ENCODE data around the gene PPM1H.
"Not testable (repeated sequence)": the region's sequence is repeated elsewhere in the genome, so short reads cannot be mapped to it uniquely, and the experiment has no call there.

The PPM1H gene

GRCh38 chr12:62760779-62761178 is 174.2 kb downstream of the PPM1H start:
- no peak for DNase-seq

GRCh38 chr12:62760341-62760740 is 174.6 kb downstream of the PPM1H start:
- DNase-seq, result not testable (repeated sequence)

DNA sequence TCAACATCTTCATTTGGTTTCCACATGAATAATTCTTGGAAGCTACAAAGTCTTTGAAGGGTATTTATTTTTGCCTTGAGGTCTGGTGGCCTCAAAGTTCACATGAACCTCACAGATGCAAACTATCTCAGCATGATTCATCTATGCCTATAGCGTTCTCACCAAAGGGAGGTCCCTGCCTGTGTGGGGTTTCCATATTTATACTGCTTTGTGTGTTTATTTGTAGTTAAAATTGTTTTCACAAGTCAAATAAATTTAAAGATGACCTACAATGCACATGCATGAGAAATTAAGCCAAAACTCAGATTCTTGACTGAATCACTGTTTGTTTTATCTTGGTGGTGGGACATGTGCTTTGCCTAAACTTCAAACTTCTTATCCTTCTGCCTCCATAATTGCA is 176.7 kb downstream of the PPM1H start:
- DNase-seq, result no peak

GRCh38 chr12:62757048-62757447 is 177.9 kb downstream of the PPM1H start:
- DNase-seq, result no peak

DNA sequence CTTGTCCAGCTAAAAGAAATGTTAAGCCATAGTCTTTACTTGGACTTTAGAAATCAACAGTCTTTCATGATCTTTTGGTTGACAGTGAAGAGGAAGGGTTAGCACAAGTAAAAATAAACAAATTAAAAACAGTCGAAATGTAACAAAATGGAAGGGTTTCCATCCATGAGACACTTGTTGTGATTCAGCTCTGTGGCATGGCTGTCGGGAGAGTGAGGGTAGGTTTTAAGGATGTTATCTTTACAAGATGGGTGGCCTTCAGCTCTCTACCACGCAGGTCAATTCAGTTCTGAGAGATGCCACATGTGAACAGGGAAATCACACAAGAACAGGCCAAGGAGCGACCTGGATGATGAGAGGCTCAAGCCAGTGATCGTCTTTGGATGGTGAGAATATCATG is 180.2 kb downstream of the PPM1H start:
- no peak for DNase-seq

GRCh38 chr12:62751810-62752155 is 183.2 kb downstream of the PPM1H start:
- no peak for DNase-seq

GRCh38 chr12:62750941-62751809 is 183.8 kb downstream of the PPM1H start:
- no peak for DNase-seq

DNA sequence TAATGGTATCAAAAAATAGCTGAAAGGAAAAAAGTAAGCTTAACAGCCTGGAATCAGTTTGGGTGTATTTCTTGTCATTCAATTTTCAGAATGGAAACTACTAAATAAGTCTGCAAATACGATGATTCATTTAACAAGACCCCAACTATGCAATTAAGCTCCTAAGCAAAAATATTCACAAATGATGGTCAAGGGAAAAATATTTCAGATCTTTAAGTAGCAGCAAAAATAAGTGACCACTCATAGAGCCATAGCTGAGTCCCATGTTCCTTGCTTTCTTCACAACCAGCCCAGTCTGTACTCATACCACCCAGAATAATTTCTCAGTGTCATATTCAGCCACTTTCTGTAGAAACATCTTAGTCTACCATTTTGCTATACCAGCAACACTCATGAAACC is 185.4 kb downstream of the PPM1H start:
- DNase-seq, result no peak

GRCh38 chr12:62748941-62749468 is 185.9 kb downstream of the PPM1H start:
- no peak for DNase-seq

- no peak for DNase-seq
These were observed 190.4 kb downstream of the PPM1H start for GRCh38 chr12:62744551-62744950.

DNA sequence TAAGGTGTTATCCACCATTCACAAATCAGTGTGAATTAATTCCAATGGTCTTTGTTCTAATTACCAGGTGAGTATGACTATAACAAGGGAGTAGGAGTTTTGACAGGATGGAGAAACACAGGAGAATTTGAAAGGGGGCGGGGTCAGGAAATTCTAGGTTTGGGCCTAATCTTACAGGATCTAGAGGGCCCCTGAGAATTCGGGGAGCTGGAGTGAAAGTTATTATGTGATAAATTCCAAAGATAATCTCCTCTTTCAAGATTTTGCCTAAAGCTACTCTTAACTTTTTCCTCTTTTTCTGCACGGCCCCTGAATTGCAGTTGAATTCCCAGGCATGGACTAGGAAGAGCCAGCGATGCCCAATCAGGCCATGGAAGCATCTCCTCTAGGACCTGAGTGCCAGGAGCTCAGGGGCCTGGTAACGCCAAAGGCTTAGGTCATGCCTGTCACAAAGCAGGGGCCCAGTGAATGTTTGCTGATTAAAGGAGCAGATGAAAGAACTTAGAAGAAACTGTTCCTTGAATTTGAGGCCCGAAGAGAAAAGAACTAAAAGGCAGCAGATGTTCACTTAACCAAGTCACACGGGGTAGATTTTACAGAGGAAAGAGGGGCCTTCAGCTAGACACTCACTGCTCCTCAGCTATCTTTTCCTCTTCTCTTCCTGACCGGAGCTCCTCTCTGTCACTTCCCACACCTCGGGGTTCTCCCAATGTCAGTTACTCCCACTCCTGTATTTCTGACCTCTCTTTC is 195.5 kb downstream of the PPM1H start:
- DNase-seq, result no peak

- DNase-seq, result no peak
These were observed 196.3 kb downstream of the PPM1H start for GRCh38 chr12:62738616-62739015.

DNA sequence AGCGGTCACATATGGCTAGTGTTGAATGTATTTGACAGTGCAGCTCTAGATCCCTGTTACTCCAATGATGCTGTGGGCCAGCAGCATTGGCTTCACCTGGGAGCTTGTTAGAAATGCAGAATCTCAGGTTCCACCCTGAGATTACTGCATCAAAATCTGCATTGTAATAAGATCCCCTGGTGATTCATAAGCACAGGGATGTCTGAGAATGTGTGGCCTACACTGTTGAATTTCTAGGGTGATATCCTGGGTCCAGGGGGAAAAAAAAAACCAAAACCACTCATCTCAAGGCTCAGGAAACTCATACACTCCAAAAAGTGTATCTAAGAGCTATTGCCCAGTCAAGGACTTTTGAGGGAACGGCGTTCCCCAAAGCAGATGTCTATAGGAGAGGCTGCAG is 196.8 kb downstream of the PPM1H start:
- DNase-seq, result no peak

DNA sequence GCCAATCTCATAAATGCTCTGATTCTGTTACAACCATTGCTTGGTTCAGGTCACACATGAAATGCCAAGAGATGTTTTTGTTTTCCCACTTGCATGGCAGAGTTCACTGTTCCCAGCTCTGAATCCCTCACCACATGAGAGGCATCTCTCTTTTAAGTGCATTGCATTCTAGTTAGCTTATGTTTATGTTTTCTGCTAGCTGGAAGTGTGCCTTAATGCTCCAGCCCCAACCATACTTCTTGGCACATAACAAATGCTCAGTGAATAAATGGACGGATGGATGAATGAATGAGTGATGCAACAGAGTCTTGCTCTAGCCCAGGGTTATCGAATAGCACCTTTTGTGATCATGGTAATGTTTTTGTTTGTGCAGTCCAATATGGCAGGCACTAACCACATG is 197.3 kb downstream of the PPM1H start:
- no peak for DNase-seq

- DNase-seq, result no peak
These were observed 197.8 kb downstream of the PPM1H start for GRCh38 chr12:62737188-62737587.

- DNase-seq, result no peak
These were observed 198.4 kb downstream of the PPM1H start for GRCh38 chr12:62736596-62736995.

GRCh38 chr12:62732861-62733427 is 202.0 kb downstream of the PPM1H start:
- no peak for DNase-seq

- DNase-seq, result no peak
These were observed 203.7 kb downstream of the PPM1H start for GRCh38 chr12:62731055-62731820.

DNA sequence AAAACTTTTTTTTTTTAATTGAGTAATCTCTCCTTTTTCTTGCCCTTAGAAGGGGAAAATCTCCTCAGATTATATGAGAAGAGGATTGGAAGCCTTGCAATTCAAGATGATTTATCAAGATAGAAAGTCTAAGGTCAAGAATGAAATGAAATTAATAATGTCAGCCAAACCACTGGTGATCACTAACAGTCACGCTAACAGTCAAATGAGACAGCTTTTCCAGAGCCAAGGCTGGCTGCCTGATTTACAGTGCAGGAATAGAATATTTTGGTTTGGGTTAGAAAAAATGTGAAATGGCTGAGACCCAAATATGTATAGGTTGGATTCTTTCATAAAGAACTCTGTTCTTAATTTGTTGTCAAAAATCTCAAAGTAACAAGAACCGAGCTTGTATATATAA is 204.3 kb downstream of the PPM1H start:
- no peak for DNase-seq

DNA sequence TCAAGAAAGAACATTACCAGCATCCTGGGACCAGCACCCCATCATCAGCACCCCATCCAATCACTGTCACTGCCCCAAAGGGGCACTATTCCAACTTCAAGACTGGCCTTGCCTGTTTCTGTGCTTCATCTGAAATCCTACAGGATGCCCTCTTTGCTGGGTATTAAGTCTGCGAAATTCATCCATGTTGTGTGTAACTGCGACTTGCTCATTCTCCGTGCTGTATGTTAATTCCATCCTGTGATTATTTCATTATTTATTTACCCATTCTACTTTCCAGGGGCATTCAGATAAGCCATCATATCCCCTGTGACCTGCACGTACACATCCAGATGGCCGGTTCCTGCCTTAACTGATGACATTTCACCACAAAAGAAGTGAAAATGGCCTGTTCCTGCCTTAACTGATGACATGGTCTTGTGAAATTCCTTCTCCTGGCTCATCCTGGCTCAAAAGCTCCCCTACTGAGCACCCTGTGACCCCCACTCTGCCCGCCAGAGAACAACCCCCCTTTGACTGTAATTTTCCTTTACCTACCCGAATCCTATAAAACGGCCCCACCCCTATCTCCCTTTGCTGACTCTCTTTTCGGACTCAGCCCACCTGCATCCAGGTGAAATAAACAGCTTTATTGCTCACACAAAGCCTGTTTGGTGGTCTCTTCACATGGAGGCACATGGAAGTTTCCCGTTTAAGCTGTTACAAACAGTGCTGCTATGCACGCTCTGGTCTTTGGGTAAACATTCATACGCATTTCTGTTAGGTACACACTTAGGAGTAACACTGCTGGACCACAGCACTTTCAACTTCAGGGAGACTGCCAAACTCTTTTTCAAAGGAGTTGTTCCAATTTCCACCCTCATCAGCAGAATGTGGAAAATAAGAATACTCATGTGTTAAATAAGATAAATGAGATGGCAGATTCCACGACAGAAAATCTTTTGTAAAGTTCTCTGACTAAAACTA is 205.1 kb downstream of the PPM1H start:
- not testable (repeated sequence) for DNase-seq

DNA sequence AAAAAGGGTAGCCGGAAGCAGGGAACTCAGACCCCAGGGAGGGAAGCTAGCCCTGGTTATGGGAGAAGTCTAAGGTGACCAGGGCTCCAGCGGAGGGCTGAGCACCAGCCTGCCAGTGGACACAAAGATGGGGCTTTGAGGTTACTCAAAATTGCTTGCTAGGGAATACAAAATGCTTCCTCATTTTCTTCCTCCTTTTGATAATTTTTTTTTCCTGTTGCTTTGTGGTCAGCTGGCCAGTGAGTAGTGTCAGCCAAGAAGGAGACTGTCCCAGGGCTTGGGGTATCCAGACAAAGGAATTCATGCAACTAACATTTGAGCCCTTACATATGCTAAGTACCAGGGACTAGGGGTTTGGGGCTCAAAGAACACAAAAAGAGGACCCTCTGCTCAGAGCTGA is 206.2 kb downstream of the PPM1H start:
- no peak for DNase-seq
